GM13976 (cell line): ENCODE measurements around the gene CRTAC1.

ENCODE experiments used
- DNase-seq: peaks from one replicate; pipeline ENCODE4 v3.0.0; 2012; ENCODE audit warnings: low spot score
- CTCF ChIP-seq: IDR thresholded peaks from 2 replicates; pipeline ENCODE4 v1.5.1; 2012; ENCODE audit warnings: borderline replicate concordance, mild to moderate bottlenecking; ENCODE audit not compliant: insufficient read depth; ENCODE audit errors: extremely low read depth, missing control alignments, control extremely low read depth
- in situ Hi-C: fragments of 300-500 bp; cut with MboI; formaldehyde crosslinking; loops from one replicate; pipeline ENCODE4 v1.12.0; 2022; ENCODE audit warnings: low sequenced_read_pairs, mixed read lengths, inconsistent platforms; ENCODE audit not compliant: unreplicated experiment

The CRTAC1 gene

GRCh38 chr10:97887399-97887798 lies 143.0 kb downstream of the CRTAC1 start:
- DNase-seq = no peak
- in situ Hi-C loops = no loop called here
- TF ChIP-seq CTCF = no peak

GRCh38 chr10:97886286-97886685 lies 144.1 kb downstream of the CRTAC1 start:
- in situ Hi-C loops = no loop called here

GRCh38 chr10:97883092-97883485 lies 147.3 kb downstream of the CRTAC1 start:
- no peak for DNase-seq
- TF ChIP-seq CTCF = no peak
- in situ Hi-C loops = no loop called here

More at GRCh38 chr10:97886286-97886685, 144.1 kb downstream of the CRTAC1 start:
- DNase-seq = no peak
- TF ChIP-seq CTCF = no peak

GRCh38 chr10:97882142-97883091 lies 148.0 kb downstream of the CRTAC1 start:
- DNase-seq = no peak
- in situ Hi-C loops = no loop called here
- TF ChIP-seq CTCF = no peak

- DNase-seq = no peak
- TF ChIP-seq CTCF = no peak
- in situ Hi-C loops = no loop called here
These were observed 150.3 kb downstream of the CRTAC1 start for GRCh38 chr10:97880109-97880508.

GRCh38 chr10:97879241-97879640 lies 151.2 kb downstream of the CRTAC1 start:
- in situ Hi-C loops = no loop called here
- no peak for TF ChIP-seq CTCF
- DNase-seq = no peak
